ENCODE measurements around the gene KRT74.

The KRT74 gene

DNA sequence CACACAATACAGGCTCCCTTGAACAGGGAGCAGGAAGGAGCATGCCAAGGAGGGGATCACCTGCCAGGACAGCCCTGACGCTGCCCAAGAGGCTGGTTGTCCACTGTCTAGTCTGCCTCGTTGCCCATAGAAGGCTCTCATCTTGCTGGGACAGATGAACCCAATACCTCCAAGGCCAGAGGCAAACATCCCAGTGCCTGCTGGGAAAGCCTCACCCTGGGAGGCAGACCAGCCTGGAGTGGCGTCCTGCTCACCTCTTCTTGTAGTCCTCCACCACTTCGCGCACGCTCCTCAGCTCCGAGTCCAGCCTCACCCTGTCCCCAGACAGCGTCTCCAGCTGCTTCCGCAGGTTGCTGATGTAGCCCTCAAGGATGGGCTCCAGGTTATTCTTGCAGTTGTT, 42.3 kb upstream of the KRT74 start:
- no peaks in the 10 kb centered on the region for H3K9me3 ChIP-seq (ENCODE audit: insufficient read depth, low read length)
- TF ChIP-seq, protein P1, sequence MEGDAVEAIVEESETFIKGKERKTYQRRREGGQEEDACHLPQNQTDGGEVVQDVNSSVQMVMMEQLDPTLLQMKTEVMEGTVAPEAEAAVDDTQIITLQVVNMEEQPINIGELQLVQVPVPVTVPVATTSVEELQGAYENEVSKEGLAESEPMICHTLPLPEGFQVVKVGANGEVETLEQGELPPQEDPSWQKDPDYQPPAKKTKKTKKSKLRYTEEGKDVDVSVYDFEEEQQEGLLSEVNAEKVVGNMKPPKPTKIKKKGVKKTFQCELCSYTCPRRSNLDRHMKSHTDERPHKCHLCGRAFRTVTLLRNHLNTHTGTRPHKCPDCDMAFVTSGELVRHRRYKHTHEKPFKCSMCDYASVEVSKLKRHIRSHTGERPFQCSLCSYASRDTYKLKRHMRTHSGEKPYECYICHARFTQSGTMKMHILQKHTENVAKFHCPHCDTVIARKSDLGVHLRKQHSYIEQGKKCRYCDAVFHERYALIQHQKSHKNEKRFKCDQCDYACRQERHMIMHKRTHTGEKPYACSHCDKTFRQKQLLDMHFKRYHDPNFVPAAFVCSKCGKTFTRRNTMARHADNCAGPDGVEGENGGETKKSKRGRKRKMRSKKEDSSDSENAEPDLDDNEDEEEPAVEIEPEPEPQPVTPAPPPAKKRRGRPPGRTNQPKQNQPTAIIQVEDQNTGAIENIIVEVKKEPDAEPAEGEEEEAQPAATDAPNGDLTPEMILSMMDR (IDR thresholded peaks at IDR 0.05; ENCODE audit: insufficient read depth, low read length, poor library complexity, severe bottlenecking), result no peak
- no peak for TF ChIP-seq EZH2phosphoT487 (conservative IDR thresholded peaks at IDR 0.05; ENCODE audit: low read length)

DNA sequence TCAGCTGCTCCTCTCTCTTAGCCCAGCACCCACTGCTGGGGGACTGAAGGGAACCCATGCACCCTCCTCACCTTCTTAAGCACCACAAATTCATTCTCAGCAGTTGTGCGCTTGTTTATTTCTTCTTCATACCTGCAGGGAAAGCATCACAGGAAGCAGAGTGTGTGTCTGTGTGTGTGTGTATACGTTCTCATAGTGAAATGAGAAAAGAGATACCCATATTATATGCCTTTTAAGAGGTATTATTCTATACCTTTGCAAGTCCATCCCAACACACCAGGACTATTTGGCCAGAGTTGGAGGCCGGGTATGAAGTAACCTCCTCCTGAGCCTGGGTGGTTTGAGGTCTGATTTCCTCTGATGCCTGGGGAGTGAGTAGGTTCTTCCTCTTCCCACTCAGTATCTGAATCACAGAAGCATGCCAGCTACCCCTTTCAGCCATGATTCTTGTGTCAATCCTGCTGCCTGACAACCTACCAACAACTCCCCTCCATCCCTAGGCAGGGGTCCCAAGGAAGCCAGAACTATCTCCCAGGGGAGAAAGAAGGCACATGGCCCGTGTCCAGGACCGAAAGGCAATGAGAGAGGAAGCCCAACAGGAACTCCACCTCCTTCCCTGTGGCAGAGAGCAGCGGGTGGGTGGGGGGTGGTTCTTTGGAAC, 41.7 kb upstream of the KRT74 start:
- no peak overlapping the region for H3K4me2 ChIP-seq (ENCODE audit: low read depth, low read length, poor library complexity, severe bottlenecking)
- TF ChIP-seq, protein P1 (IDR thresholded peaks at IDR 0.05; ENCODE audit: insufficient read depth, low read length, poor library complexity, severe bottlenecking), result no peak
- no peak for TF ChIP-seq EZH2phosphoT487 (conservative IDR thresholded peaks at IDR 0.05; ENCODE audit: low read length)
- H3F3A ChIP-seq (ENCODE audit: insufficient read depth), result no peaks in the 10 kb centered on the region
- no peaks in the 10 kb centered on the region for H4K20me1 ChIP-seq (ENCODE audit: low read depth, low read length)
- H3K9me2 ChIP-seq (replicated peaks; ENCODE audit: insufficient read depth, low read length), result no peaks in the 10 kb centered on the region
- H3K9me3 ChIP-seq (ENCODE audit: insufficient read depth, low read length), result no peaks in the 10 kb centered on the region
- H3K79me2 ChIP-seq (ENCODE audit: insufficient read depth, low read length), result no peaks in the 10 kb centered on the region
- H2AFZ ChIP-seq (ENCODE audit: low read depth, low read length, severe bottlenecking), result no peak overlapping the region
- H3K4me3 ChIP-seq (ENCODE audit: insufficient read depth, low read length, poor library complexity, severe bottlenecking), result no peak overlapping the region
- no peak overlapping the region for H3K9ac ChIP-seq (ENCODE audit: low read length)
- H3K27ac ChIP-seq (ENCODE audit: low read depth, low read length), result no peak overlapping the region
- no peaks in the 10 kb centered on the region for H3K27me3 ChIP-seq (ENCODE audit: low read length)
- no peaks in the 10 kb centered on the region for H3K36me3 ChIP-seq (ENCODE audit: low read length)

More for the DNA sequence above, 42.3 kb upstream of the KRT74 start:
- Histone ChIP-seq H3K4me3 (ENCODE audit: insufficient read depth, low read length, poor library complexity, severe bottlenecking) (no peak overlapping the region), H3K9me2 (replicated peaks; ENCODE audit: insufficient read depth, low read length) (no peaks in the 10 kb centered on the region), H3K27ac (ENCODE audit: low read depth, low read length) (no peak overlapping the region), H3K79me2 (ENCODE audit: insufficient read depth, low read length) (no peaks in the 10 kb centered on the region), H3K4me2 (ENCODE audit: low read depth, low read length, poor library complexity, severe bottlenecking) (no peak overlapping the region), H4K20me1 (ENCODE audit: low read depth, low read length) (no peaks in the 10 kb centered on the region), H2AFZ (ENCODE audit: low read depth, low read length, severe bottlenecking) (no peak overlapping the region), H3F3A (ENCODE audit: insufficient read depth) (no peaks in the 10 kb centered on the region), H3K9ac (ENCODE audit: low read length) (no peak overlapping the region), H3K36me3 (ENCODE audit: low read length) (no peaks in the 10 kb centered on the region), H3K27me3 (ENCODE audit: low read length) (no peaks in the 10 kb centered on the region)

DNA sequence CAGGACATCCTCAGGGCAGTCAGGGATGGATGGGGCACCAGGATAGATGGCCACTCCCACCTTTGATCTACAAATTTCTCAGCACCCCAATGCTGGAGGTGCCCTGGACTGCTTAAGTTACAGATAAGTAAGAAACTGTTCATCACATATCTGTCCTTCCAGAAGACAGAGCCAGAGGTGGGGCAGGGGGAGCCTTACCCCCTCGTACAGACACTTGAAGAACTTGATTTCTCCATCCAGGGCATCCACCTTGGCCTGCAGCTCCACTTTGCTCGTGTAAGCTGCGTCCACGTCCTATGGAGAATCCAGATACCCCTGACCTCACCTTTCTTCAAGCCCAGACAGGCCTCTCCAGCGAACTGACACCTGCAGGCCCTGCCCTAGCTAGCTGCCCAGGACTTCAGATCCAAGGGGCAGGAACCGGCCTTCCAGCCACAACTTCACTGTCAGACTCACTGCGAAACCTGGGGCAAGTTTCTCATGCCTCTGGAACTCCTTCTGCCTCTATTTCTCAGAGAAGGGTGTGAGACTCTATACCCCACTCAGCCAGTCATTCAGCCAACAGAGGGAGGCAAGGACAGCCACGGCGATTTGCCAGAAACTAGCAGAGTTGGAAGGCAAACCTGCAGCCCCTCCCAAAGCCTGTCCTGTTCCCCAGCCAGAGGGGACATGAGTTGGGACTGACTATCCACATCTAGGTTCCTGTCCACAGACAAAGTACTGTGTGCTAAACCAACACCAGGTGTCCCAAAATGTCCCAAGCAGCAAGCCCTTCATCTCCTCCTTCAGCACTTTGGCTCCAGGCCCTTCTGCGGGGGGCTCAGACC, 41.0 kb upstream of the KRT74 start:
- no peaks in the 10 kb centered on the region for H3K9me3 ChIP-seq (ENCODE audit: insufficient read depth, low read length)
- H3K4me2 ChIP-seq (ENCODE audit: low read depth, low read length, poor library complexity, severe bottlenecking), result no peak overlapping the region
- H3K4me3 ChIP-seq (ENCODE audit: insufficient read depth, low read length, poor library complexity, severe bottlenecking), result no peak overlapping the region
- no peaks in the 10 kb centered on the region for H3K9me2 ChIP-seq (replicated peaks; ENCODE audit: insufficient read depth, low read length)
- no peak for TF ChIP-seq EZH2phosphoT487 (conservative IDR thresholded peaks at IDR 0.05; ENCODE audit: low read length)
- TF ChIP-seq, protein P1 (IDR thresholded peaks at IDR 0.05; ENCODE audit: insufficient read depth, low read length, poor library complexity, severe bottlenecking), result no peak
- no peaks in the 10 kb centered on the region for H3K36me3 ChIP-seq (ENCODE audit: low read length)
- H3K27me3 ChIP-seq (ENCODE audit: low read length), result no peaks in the 10 kb centered on the region
- no peaks in the 10 kb centered on the region for H3F3A ChIP-seq (ENCODE audit: insufficient read depth)
- no peak overlapping the region for H2AFZ ChIP-seq (ENCODE audit: low read depth, low read length, severe bottlenecking)
- no peaks in the 10 kb centered on the region for H4K20me1 ChIP-seq (ENCODE audit: low read depth, low read length)
- H3K79me2 ChIP-seq (ENCODE audit: insufficient read depth, low read length), result no peaks in the 10 kb centered on the region
- H3K27ac ChIP-seq (ENCODE audit: low read depth, low read length), result no peak overlapping the region
- no peak overlapping the region for H3K9ac ChIP-seq (ENCODE audit: low read length)
